HG02588 (cell line): ENCODE results near the gene ATN1.
A peak's percentile ranks its signal among the peaks of the same experiment; 100 is the strongest.

ENCODE experiments used
- ATAC-seq: cut with Tn5 transposase; IDR thresholded peaks from one replicate; pipeline ENCODE4 v1.9.1; 2021; ENCODE audit warnings: mild to moderate bottlenecking, moderate library complexity; ENCODE audit not compliant: unreplicated experiment

ATN1 gene

GRCh38 chr12:6956021-6956727 lies 28.4 kb downstream of the ATN1 start:
- ATAC-seq = no peak

- no peak for ATAC-seq
These were observed 29.5 kb downstream of the ATN1 start for GRCh38 chr12:6957151-6957701.

GRCh38 chr12:6957741-6958608 lies 30.2 kb downstream of the ATN1 start:
- no peak for ATAC-seq

- ATAC-seq = no peak
These were observed 30.9 kb downstream of the ATN1 start for GRCh38 chr12:6958609-6959057.

- peak; percentile 43 for ATAC-seq
These were observed 31.5 kb downstream of the ATN1 start for GRCh38 chr12:6959058-6959804.

- ATAC-seq = no peak
These were observed 32.2 kb downstream of the ATN1 start for GRCh38 chr12:6959805-6960592.

GRCh38 chr12:6960593-6961277 lies 33.0 kb downstream of the ATN1 start:
- ATAC-seq = no peak

GRCh38 chr12:6961278-6961694 lies 33.5 kb downstream of the ATN1 start:
- ATAC-seq = no peak

GRCh38 chr12:6961695-6962284 lies 34.0 kb downstream of the ATN1 start:
- no peak for ATAC-seq

GRCh38 chr12:6962285-6963015 lies 34.7 kb downstream of the ATN1 start:
- ATAC-seq = no peak

- ATAC-seq = no peak
These were observed 35.4 kb downstream of the ATN1 start for GRCh38 chr12:6963016-6963731.

- ATAC-seq = no peak
These were observed 36.1 kb downstream of the ATN1 start for GRCh38 chr12:6963791-6964413.

GRCh38 chr12:6964605-6965025 lies 36.9 kb downstream of the ATN1 start:
- no peak for ATAC-seq

GRCh38 chr12:6965026-6965661 lies 37.4 kb downstream of the ATN1 start:
- ATAC-seq = no peak

GRCh38 chr12:6965714-6966113 lies 38.0 kb downstream of the ATN1 start:
- ATAC-seq = no peak

GRCh38 chr12:6966351-6966750 lies 38.6 kb downstream of the ATN1 start:
- ATAC-seq = no peak

- no peak for ATAC-seq
These were observed 39.9 kb downstream of the ATN1 start for GRCh38 chr12:6967651-6968100.
